ENCODE results near the gene NTM.

The NTM gene

DNA sequence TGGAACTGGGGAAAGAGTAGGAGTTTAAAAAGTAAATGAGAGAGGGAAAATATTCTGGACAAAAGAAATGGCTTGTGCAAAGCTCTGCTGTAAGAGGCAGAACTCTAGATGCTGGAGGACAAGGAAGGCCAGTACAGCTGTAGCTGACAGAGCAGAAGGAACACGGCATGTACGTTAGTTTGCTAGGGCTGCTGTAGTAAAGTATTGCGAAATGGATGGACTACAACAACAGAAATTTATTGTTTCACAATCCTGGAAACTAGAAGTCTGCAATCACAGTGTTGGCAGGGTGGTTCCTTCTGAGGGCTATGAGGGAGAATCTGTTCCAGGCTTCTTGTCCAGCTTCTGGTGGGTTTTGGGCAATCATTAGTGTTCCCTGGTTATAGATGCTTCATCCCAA, 454.4 kb downstream of the NTM start:
- no peak for DNase-seq (ENCODE audit: low read depth)

DNA sequence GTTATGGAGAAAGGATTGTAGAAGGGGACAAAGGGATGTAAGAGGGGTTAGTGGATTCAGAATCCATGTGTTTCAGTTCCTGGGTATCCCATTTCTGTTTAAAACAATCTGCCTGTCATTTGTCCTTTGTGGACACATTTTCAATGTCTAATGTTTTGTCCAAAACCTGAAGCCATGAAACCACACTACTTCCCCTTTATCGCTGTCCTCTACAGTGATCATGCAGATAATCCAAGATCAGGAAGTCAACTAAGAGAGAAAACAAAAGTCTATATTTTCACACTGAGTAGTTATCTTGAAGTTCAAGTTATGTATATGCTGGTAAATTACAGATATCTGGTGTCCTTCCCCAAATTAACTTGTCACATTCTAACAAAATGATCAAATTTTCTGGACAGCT, 457.0 kb downstream of the NTM start:
- no peak for DNase-seq (ENCODE audit: low read depth)

DNA sequence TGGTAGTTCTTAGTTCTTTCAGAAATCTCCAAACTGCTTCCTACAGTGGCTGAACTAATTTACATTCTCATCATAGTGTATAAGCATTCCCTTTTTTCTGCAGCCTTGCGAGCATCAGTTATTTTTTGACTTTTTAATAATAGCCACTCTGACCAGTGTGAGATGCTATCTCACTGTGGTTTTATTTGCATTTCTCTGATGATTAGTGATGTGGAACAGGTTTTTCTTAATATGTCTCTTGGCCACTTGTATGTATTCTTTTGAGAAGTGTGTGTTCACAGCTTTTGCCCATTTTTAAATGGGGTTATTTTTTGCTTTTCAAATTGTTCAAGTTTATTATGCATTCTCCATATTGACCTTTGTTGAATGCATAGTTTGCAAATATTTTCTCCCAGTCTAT, 459.3 kb downstream of the NTM start:
- DNase-seq (ENCODE audit: low read depth): no peak

DNA sequence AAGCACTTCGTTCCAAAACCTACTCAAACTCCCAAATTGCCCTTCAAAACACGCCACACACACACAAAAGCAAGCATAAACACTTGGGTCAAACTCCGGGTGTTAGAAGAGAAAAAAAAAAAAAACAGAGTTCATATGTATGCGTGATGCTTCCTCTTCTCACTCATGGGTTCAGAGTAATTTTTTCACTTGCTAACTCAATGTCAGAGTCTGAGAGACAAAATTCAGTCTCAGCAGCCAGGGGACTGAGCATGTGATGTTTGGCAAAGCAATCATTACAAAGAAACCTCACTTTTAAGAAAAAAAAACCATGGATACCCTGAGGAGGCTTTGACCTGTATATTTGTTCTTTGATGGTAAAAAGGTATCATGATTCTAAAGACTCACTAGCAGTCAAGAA, 461.7 kb downstream of the NTM start:
- DNase-seq (ENCODE audit: low read depth): no peak

DNA sequence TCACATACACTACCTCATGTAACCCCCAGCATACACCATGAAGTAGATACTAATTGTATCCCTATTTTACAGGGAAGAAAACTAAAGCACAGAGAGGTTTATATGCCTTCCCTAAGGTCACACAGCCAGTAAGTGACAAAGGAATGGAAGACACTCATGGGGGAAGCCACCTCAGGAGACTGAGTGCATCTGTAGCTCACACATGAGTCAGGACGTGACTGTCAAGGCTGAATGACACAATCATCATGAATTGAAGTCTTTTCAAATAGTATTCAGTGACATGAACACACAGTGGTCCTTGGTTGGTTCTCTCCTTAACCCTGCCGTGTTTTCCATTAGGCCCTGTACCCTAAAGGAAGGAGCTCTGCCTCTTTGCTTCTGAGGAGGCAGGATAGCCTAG, 463.0 kb downstream of the NTM start:
- no peak for DNase-seq (ENCODE audit: low read depth)

DNA sequence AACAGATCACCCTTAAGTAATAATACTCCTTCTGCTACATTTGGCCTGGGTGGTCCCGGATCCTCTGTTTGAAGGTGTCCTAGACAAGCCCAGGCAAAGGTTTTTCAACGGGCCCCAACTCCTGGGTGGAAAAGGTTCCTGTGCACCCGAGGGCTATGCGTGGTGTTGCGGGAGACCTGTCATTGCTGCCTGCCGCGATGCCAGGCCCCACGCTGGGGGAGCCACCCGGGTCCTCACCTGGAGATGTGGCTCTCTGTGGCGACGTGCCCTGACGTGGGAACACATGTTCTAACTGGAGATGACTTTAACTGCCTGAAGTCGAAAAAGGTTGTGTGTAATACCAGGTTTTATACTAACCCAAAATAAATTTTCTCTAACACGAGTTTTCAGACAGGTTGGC, 467.1 kb downstream of the NTM start:
- no peak for DNase-seq (ENCODE audit: low read depth)

DNA sequence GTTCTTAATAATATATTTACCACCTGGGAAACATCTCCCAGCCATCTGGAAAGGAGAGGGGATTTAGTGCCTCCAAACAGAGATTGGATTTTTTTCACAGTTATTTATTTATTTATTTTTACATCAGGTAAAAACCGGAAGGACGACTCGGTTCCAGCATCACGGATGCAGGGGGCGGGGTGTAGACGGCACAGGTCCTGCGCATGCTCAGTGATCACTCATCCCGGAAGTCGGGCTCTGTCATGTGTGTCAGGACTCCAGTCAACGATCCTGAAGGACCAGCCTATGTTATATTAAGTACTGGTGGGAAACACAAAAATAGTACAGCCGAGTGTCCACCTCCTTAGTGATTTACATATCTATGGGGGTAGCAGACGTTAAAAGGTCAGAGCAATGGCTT, 467.6 kb downstream of the NTM start:
- no peak for DNase-seq (ENCODE audit: low read depth)

DNA sequence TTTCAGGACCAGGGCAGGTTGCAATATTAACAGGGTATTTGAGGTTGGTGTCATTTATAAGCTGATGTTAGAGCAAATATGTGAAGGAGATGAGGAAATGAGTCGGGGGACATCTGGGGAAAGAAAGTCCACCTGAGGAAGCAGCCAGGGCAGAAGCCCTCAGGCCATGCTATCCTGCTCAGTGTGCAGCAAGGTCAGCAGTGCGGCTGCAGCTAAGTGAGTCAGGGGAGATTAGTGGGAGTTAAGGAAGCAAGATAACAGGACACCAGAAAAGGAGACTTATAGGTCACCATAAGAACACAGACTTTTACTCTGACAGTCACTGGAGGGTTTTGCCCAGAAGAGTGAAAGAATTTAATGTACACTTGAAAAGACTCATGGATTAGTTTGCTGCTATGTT, 468.9 kb downstream of the NTM start:
- no peak for DNase-seq (ENCODE audit: low read depth)

DNA sequence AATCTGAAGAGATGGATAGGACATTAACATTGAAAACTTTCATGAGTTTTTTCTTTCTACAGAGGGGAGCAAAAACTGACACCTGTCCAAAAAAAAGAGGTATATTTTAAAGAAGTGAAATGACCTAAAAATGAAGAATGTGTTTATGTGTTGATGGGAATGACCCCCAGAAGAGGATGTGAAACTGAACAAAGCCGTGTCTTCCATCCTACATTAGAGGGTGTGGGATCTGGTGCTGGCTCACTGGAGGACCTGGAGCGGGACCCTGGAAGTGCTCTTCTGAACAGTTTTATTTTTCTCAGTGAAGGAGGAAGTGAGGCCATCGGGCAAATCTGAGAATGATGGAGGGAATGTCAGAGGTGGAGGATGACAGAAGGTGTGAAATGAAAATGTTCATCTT, 470.1 kb downstream of the NTM start:
- no peak for DNase-seq (ENCODE audit: low read depth)

DNA sequence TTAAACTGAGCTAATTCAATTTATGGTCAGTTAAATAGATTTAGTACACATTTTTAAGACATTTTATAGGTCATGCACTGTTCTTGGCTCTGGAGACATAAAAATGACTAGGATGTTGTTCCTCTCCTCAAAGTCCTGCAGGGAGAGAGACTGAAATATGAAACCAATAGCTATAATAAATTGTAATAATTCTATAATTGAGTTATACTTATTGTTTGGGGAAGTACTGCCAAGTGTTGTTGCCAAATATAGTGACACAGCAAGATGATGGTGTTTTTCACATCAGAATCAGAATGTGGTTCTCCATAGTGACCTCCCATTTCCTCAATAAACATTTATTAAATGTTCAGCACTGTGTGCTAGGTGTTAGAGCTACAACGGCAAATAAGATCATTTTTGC, 470.6 kb downstream of the NTM start:
- DNase-seq (ENCODE audit: low read depth): no peak

DNA sequence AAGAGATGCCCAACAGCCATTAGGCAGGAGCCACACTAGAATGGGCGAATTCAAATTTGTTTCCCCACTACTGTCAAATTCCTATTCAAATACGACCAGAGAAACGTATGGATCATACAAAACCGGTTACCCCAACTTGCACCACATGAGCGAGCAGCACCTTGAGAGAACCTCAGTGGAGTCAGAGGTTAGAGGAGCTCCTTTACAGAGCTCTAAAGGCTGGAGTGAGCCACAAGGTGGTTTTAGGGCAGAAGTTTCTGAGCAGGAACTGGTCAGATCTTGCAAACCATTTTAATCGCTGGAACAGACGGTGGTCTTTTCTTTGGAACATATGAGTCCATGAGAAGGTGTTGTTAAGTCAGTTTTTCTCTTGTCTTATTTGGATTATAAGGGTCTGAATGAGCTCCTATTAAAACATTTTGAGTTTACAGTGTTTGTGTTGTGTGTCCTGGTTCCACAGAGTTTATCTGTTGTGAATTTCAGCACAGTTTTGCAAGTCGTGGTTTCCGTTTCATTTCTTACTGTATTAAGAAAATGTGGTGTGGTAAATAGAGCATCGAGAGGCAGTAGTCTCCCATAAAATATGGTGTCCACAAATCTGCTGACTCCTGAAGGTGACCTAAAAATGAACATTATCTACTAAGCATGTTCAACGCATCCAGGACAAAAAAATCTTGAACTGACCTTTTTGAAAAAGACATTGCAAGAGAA, 471.7 kb downstream of the NTM start:
- DNase-seq (ENCODE audit: low read depth): no peak

DNA sequence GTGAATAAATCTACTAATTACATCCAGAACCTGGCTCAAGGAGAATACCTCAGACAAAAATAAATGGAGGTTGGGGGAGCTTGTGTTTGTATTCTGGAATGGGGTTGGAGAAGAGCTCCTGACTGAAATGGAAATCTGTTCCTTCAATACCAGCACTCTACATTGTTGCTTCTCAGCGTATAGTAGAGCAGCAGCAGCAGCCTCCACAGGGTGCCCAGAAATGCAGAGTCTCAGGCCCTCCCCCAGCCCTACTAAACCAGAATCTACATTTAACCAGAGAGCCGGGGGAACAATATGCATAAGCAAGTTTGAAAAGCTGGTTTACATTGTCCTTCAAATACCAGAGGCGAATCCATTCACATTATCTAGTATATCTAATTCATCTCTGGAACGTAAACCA, 474.8 kb downstream of the NTM start:
- no peak for DNase-seq (ENCODE audit: low read depth)

DNA sequence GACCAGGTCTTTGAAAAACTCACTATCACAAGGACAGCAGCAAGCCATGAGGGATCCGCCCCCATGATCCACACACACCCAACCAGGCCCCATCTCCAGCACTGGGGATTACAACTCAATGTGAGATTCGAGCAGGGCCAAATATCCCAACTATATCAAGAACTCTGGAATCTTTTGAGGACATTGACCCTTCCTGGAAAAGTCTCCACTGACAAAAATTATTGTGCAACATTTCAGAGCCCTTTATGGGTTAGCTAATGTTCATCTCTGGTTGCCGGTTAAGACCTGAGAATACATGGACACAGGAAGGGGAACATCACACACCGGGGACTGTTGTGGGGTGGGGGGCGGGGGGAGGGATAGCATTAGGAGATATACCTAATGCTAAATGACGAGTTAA, 479.1 kb downstream of the NTM start:
- DNase-seq (ENCODE audit: low read depth): no peak

DNA sequence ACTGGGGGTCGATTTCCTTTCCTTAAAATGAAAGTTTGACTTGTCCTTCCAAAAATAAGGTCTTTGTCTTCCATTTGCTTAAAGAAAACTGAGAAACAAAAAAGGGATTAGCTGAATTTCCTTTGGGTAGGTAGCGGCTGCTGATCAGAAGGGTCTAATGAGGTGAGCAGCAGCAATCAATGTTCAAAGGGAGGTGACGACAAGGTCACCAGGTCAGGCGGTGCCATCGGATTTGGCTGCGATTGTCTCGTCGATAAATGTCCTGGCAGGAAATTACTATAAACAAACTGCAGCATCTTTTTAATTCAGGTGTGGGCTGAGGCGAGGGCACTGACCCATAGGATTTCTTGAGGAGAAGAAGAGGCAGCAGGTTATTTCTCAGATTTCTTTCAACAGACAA, 480.1 kb downstream of the NTM start:
- DNase-seq (ENCODE audit: low read depth): no peak

DNA sequence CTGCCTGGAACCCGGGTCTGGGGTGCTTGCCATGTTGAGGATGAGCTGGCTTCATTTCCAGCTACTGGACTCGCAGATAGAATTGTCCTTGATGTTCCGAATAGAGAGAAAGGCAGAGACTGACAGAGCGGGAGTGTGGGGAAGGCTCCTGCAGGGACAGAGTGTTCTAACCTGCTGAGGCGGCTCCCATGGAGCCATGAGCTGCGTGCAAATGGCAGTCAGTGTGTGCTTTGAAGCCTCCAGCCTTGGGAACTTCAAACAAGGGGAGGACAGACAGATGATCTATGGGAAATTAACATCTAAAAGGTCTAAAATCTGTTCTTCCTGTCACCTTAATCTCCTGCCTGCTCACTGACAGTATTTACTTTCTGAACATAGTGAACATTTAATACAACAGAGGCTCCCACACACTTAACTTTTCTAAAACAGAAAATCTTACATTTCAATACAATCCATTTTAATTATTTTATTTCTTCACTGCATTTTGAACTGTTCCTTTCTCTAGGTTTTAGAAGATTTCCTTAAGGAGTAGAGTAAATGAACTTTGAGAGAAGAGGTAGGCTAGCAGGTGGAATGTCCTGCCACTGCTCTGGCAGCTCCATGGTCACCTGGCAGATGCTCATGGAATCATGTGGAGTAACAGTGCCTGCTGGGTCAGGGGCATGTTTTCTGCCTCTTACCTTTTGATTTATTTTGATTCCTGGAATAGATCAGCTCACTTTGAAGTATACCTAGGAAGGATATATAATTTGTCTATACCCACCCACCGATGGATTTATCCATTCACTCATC, 481.7 kb downstream of the NTM start:
- DNase-seq (ENCODE audit: low read depth): no peak

DNA sequence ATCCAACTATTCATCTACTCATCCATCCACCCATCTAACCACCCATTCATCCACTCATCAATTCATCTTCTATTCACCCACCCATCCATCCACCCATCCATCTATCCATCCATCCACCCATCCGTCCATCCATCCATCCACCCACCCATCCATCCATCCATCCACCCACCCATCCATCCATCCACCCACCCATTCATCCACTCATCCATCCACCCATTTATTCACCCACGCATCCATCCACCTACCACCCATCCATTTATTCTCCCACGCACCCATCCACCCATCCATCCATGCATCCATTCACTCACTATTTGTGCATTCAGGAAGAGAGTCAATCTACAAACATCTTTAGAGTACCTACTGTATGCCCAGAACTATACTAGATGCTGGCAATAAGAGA, 482.3 kb downstream of the NTM start:
- no peak for DNase-seq (ENCODE audit: low read depth)

DNA sequence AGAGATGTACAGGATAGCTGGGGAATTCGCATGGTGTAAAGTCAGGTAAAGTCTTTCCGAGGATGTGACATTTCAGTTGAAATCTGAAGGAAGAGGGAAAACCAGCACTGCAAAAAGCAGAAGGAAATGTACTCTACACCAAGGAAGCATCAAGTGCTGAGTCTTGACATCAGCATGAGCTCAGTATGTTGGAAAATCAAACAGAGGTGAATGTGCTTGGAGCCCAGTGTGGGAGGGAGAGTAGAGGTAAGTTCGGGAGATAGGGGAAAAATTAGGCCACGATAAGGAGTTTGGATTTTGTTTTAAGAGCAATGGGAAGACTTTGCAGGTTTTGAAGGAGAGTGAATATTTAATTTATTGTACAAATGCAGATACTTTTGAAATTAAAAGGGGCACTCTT, 484.0 kb downstream of the NTM start:
- DNase-seq (ENCODE audit: low read depth): no peak

DNA sequence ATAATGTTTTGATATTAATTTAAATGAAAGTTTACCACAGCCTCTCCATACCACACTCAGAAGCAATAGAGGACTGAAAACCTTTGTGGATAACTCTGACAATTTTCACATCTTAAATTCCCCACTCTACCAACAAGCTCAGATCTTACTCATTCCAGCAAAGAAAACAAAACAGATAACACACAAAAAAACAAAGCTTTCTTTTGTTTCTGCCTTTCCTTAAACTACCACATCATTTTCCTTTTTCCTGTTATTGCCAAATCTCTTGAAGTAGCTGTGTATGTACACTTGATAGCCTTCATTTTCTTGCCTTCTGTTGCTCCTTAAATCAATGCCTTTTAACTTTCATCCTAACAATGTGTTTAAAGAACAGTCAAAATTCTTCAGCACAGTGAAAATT, 484.9 kb downstream of the NTM start:
- no peak for DNase-seq (ENCODE audit: low read depth)

DNA sequence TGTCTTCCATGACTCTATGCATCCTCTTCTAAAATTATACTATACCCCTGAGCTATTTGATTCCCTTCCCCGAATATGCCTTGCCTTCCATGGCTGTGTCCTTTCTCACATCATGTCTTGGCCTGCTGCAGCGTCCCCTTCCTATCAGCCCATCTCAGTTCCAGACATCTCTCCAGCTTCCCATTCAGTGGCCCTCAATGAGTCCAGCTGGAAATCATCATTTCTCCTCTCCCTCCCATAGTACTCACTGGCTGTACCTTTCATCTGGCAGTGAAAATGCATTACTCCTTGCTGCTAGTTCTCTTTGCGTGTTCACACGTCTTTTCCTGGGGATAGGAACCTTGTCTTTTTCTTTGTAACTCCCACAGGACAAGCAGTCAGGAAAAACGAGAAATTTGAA, 486.8 kb downstream of the NTM start:
- no peak for DNase-seq (ENCODE audit: low read depth)

DNA sequence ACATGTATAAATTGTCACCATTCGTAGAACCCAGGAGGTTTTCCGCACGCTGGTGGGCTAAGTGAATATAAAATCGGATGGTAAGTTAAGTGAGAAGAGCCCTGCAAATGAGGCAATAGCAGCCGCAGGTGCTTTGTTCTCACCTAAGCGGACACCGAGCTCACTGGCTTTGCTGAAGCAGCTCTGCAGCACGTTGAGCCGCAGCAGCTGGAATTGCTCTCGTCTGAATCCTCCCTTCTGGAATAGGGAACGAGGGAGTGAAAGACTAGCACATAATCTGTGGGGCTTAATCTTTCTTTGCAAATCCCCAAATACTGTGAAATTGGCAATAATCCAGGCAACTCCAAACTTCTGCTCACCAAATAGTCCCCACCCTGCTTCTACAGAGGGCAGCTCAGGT, 488.1 kb downstream of the NTM start:
- no peak for DNase-seq (ENCODE audit: low read depth)

DNA sequence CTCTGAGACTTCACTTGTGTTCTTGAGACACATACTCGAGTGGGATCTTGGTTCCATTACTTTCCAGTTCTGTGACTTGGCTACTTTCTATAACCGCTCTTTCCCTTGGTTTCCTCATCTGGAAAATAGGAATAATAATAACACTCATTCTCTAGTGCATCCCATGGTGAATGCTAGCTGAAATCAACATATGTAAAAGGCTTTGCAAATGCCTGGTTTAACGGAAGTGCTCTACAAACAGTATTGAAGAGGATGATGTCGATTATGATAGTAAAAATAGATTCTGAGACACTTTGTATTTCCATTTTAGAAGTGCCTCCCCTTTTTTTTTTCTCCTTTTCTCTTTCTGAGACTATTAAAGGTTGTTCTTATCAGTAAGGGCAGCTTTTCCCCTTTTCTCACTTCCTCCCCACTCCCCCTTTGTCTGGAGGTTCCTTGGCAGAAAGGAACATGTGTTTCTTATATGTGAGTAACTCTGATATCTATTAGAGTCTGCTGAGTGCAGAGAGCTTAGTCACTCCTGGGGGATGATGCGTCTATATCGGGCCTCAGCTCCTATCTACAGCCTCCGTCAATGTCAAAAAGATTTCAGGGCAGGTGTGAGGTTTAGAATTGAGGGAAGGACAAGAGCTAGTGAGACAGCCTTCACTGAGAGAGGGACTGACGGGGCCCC, 489.3 kb downstream of the NTM start:
- DNase-seq (ENCODE audit: low read depth): no peak

DNA sequence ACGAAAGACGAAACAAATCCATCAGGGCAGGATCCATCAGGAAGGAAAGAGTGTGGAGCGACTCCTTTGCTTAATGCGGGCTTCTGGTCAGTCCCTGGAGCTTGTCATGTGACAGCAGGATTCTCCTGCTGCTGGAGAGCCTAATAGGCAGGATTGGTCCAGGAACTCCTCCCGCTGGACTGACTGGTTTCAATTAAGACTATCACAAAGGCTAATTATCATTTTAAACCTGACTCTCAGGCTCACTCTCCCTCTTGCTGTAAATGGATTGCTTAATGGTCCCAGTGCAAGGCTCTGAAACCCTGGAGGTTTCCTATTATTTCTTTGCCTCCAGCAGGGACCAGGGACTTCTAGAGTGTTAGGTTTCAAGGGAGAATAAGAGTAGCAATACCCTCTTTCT, 493.8 kb downstream of the NTM start:
- DNase-seq (ENCODE audit: low read depth): no peak

DNA sequence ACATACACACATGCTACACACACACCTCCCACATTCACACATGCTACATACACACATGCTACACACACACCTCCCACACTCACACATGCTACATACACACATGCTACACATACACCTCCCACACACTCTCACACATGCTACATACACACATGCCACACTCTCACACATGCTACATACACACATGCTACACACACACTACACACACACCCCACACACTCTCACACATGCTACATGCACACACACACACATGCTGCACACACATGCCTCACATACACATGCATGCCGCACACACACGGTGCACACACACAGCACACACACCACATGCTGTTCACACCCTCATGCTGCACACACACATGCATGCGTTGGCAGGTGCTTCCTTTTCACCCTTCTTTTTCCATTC, 495.4 kb downstream of the NTM start:
- DNase-seq (ENCODE audit: low read depth): no peak

Data from activated T-helper 1 cell treated with Interleukin-2 at 50 U/mL for 16 hours (primary cell).